Activated CD8-positive, alpha-beta memory T cell treated with anti-CD3 and anti-CD28 coated beads, Interleukin-2, amount 50 U/mL, for 1 hour (primary cell): ENCODE data around the gene ATF7.
"Not testable (repeated sequence)": the region's sequence is repeated elsewhere in the genome, so short reads cannot be mapped to it uniquely, and the experiment has no call there.

Source experiments
- DNase-seq: peaks from one replicate; pipeline ENCODE4 v3.0.0-alpha.2; 2020; ENCODE audit errors: extremely low read depth

ATF7 gene

DNA sequence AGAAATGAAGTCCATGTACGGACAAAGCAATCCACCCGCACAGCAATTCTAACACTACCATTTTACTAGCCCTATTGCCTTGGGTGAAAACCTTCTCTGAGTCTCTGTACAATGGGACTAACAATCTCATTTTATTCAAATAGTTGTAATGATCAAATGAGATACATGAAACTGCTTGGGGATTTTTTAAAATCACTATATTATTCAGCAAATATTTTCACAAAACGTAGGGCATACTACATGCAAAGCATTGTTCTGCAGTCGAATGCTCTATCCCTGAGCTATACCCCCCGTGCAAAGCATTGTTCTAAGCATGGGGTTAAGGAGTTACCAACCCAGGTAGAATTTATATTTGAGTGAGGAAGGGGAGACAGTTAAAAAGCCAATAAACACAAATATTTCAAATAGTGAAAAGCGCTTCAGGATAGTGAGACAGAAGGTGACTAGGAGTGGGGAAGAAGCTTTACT lies 554 bp upstream of the ATF7 start:
- no peak for DNase-seq

DNA sequence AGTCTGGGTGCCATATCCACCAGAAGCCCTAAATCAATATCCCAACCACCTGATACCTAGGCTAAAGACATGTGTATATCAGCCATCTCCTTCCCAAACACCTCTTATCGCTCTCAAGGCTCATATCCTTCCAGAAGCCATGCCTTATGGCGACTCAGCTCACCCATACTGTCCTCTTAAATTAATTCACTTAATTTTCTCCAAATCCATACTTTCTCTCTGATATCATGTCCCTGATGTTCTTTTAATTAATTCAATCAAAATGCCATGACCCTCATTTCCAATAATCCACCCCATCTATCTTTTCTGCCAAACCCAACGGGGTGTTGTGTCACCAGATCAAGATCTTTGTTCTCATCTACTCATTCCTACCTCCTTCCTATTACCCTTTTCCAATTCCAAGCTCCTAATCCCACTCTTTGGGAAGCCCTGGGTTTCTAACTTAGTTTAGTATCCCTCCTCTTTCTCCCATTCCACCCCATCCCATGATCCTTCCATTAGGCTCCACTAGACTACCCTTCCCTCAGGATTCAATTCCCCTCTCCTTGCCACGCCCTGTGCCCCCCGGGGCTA lies 723 bp downstream of the ATF7 start:
- no peak for DNase-seq

DNA sequence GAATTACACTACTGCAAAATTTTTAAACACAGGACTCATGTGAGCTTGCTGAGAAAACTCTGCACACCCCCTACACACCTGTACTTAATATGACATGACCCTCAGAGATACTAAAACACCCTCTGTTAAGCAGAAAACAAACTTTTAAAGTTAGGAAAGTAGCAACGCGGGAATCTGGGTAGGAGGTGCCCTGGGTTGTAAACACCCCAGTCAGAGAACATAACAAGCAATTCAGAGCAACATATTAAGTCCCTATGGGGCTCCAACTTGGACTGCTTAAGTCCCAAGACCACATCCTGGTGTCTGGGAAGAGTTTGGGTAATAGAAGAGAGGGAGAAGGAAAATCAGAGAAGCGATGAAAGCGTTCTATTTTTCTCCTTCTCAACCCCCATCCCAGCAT lies 1.2 kb downstream of the ATF7 start:
- no peak for DNase-seq

DNA sequence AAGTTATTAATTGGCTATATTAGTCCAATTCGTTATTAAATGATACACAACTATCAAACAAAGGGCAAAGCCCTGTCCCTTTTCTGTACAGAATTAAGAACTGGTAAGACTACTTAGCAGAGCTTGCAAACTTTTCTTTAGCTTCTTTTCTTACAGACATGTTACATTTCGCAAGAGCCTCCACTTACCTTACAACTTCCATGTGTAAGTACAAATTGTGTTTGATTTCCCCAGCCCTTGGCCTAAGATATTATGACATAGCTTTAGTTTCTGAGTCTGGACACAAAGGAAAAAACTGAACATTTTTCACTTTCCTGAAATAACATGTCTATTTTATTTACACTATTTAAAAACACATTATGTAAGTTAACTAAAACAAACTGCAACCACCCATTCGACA lies 1.7 kb downstream of the ATF7 start:
- DNase-seq: no peak

DNA sequence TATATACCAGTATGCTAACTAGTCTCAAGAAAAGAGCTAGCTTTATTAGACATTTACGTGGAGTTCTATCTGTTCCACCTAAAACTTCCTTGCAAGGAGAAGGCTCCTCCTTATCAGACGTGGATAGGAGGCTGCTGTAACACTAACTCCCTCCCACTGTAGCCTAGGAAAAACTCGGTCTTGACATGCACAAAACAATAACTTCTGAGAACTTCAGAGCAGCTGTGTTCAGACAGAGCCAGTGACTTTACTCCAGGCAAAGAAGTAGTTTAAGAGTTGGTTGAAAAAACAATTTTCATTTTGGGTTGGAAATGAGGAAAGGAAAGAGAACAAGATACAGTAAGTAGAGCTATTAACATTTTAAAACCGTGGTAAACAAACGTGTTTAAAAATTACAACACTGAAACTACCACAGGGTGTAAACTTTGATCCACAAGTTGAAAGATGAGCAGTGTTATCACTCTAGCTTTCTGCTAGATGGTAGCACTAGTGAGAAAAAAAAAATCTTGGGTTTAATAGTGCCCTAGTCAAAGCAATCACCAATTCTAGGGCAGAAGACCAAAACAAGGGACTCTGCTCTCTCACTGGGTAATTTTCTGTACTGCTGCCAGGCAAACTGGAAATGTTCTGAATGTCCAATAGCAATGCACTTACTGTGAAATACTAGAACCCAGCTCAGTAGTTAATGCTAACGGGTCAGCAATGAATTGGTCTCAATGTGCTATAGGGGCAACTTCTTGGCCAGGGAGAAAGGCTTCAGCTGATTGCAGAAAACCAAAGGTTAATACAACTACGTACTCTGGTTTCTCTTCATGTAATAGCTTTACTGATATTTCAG lies 2.4 kb downstream of the ATF7 start:
- DNase-seq: no peak

DNA sequence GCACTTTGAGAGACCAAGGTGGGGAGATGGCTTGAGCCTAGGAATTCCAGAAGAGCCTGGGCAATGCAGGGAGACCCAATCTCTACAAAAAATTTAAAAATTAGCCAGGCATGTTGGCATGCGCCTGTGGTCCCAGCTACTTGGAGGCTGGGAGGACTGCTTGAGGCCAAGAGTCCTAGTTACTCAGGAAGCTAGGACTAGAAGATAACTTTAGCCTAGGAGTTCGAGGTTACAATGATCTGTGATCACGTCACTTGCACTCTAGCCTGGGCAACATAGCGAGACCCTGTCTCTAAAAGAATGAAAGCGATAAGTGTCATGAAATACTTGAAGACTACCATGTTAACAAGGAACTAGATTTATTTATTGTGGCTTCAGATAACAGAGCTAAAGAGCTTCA lies 3.5 kb downstream of the ATF7 start:
- no peak for DNase-seq

DNA sequence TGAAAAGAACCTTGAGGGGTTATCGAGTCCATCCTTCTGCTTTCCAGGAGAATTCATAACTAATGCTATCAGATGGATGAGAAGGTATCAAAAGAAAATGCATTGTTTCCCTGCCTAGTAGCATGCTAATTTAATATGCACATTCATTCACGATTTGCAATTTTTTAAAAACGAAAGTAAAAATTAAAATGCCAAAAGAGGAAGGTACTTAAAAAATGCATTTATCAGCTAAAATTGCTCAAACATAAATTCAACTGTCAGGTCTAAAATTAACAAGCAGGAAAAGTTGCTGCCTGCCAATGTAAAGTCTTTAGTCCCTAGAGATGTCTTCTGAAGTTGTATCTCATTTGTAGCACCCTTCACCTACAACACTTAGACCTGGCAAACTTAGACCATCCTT lies 7.9 kb downstream of the ATF7 start:
- no peak for DNase-seq

DNA sequence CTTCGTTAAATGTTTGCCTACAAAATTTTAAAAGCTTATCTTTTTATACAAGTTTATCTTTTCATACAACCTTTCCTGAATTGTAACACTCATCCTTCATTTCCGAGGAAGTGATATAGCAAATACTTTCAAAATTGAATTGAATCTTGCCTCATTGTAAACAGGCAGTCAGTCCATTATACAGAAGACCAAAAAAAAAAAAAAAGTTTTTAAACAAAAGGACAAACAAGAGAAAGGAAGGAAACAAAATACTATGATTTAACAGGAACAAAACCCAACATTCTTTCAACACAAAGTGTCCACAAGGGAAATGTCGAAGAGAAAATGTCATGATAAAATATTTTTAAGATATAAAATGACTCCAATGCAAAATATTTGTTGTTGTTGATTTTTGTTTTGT lies 8.5 kb downstream of the ATF7 start:
- DNase-seq: no peak

DNA sequence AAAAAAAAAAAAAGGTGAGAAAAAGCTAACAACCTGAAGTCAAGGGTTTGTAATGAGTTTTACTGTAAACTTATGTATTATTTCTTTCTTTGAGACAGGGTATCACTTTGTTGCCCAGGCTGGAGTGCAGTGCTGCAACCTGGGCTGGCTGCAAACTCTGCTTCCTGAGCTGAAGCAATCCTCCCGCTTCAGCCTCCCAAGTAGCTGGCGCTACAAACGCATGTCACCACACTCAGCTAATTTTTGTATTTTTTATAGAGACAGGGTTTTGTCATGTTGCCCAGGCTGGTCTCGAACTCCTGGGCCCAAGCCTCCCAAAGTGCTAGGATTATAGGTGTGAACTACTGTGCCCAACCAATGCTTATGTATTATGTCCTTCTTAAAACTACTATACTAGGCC lies 9.2 kb downstream of the ATF7 start:
- DNase-seq: no peak

DNA sequence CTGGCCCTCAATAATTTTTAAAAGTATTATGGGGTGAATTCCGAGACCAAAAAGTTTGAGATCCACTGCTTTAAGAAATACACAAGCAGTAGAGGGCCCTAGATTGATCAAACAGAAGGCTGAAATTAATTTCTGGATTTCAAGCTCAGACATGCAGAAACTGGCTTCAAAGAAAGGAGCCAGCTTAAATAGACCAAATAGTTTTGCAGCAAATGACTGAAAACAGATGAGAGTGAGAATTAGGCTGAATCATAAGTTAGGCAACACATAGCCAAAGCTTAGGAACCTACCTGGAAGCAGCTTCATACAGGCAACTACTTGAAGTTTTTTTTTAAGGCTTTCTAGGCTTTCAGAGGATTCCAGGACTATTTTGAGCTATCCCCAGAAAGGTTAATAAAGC lies 12.4 kb downstream of the ATF7 start:
- no peak for DNase-seq

DNA sequence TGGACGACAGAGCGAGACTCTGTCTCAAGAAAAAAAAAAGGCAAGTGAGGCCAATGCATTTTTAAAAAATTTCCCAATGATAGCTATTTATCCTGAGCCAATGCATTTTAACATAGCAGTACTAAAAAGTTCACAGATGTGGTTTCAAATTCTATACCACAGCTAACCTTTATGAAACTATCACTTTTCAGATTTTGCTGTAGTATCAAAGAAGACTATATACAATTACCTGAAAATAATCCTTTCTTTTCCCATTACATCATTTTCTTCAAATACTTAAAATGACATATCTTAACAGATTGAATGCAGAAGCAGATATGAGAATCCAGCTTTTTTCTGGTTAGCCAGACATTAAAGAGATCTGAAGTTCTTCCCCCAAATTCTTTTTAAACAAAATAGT lies 13.2 kb downstream of the ATF7 start:
- no peak for DNase-seq

DNA sequence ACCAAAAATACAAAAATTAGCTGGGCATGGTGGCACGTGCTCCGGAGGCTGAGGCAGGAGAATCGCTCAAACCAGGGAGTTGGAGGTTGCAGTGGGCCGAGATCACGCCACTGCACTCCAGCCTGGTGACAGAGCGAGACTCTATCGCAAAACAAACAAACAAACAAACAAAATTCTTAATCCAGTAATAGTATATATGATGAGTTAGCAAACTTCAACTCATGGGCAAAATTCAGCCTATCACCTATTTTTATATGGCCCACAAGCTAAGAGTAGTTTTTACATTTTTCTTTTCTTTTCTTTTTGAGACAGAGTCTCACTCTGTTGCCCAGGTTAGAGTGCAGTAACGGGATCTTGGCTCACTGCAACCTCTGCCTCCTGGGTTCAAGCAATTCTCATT lies 14.9 kb downstream of the ATF7 start:
- no peak for DNase-seq

DNA sequence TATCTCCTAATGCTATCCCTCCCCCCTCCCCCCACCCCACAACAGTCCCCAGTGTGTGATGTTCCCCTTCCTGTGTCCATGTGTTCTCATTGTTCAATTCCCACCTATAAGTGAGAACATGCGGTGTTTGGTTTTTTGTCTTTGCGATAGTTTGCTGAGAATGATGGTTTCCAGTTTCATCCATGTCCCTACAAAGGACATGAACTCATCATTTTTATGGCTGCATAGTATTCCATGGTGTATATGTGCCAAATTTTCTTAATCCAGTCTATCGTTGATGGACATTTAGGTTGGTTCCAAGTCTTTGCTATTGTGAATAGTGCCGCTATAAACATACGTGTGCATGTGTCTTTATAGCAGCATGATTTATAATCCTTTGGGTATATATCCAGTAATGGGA lies 19.5 kb downstream of the ATF7 start:
- DNase-seq: not testable (repeated sequence)

DNA sequence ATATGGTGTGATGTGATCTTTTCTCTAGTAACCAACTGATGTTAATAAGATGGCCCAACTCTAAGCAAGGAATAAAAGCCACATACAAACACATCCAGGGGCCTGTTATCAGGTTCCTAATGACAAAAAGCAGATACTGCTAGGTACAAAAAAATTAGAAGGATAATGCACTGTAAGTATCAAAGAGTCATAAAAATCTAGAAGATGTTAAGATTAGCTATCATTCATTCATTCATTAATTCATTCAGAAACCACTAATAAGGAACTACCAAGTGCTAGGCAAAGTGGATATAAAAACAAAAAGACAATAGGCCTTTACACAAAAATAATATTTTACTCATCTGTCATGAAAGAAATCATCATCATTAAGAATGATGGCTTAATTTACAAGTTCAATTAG lies 21.6 kb downstream of the ATF7 start:
- DNase-seq: no peak

DNA sequence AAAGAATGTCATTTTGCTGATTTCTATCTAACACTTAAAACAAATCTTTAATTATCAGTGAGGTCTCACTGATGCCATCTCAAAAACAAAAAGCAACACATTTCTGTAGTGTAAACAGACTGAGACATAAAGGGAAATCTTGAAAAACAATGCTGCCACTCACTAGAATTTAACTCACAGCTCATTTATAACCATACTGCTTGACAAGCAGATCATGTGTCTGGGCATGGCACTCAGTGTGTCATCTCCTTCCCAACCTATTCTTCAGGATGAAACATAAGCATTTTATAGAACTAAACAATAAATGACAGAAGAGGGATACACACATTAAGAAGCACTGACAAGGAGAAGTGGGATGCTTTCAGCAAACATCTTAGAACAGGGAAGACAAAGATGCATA lies 22.4 kb downstream of the ATF7 start:
- no peak for DNase-seq

DNA sequence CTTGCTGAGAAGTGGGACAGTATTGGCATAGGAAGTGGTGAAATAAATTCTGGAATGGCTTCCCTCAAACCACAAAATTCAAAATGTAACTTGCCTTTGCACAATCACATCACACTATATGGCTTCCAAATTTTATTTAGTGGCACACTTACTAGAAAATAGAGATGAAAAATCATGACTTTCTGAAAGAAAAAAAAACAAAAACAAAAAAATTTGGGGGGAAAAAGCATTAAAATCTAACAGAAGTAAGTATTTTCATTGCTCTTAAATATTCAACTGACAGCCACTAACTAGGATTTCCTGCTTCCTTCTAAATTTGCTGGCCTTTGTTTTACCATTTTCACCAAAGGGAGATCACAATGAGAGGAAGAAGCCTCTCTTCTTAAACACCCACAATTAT lies 23.0 kb downstream of the ATF7 start:
- no peak for DNase-seq

DNA sequence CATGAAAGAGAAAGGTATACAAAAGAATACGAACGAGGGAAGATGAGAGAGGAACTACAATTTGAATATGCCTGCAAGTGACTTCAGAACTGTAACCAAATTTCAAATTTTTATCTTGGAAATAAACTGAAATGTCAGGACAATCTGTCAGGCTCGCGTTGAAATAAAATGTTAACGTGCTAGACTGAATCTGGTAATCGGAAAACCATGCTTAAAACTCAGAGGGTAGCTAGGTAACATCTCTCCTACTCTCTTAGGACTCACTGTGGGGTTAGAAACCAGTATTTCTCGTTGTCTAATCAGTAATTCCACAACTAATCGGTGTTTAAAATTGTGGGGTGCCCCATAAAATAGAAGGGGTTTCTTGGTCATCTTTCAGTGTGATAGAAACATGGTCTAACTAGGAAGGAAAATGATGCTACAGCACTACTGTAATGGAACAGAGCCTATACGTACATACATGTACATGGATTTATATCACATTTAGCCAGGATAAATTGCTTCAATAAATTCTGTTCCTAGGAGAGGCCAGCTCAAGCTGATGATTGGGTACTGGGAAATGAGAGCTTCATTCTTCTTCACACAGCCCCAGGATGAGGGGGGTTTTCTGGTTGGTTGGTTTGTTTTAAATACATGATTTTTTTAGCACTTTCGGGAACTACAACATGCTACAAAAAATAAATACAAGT lies 23.9 kb downstream of the ATF7 start:
- DNase-seq: no peak

DNA sequence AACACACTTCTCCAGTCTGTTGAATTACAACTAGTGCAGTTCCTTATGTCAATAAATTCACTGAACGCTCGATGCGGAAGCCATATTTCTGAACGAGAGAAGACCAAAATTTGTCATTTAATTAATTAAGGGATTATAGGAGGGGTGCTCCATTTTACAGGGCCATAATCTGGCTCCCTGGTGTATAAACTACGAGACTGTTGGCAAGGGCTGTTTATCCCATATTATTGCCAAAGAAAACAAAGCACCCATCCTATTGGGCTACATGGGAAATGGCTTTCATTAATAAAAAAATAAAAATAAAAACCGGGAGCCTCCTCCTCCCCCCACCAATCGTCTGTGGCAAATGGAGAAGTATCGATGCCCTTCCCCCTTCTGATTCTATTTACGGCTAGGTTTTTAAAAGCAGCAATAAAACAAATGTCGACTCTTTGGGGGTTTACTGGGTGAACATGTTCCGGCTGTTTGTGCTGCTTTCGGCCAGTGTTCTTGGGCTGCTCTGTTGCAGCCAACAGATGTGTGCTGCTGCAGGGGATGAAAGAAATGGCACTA lies 24.8 kb downstream of the ATF7 start:
- no peak for DNase-seq

DNA sequence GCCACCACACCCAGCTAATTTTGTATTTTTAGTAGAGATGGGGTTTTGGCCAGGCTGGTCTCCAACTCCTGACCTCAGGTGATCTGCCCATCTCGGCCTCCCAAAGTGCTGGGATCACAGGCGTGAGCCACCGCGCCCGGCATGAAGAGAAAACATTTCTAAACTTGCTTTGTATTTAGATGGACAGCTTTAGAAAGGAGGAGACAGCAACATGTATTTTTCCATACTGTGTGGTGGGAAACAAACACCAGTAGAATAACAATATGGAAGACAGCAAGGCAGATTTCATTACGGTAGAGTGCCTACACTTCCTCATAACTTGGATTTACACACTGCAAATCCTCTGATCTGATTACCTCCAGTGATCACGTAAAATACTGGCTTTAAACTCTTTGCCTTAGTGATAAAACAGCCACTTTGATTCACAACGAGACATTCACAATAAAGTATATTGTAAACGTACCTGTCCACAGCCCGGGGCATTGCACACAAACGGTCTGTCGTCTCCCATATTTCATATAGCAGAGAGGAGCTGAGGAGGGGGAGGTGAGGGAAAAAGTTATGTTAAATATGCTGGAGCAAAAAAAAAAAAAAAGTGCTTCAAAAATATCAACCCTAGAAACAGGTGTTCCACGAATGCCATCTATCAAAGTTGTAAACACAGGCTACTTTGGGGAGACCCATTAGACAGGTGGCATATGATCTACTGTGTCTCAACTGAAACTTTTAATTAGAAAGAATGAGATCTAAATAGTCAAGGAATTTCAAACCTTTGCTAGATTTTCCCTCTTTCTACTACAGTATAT lies 25.5 kb downstream of the ATF7 start:
- DNase-seq: no peak

DNA sequence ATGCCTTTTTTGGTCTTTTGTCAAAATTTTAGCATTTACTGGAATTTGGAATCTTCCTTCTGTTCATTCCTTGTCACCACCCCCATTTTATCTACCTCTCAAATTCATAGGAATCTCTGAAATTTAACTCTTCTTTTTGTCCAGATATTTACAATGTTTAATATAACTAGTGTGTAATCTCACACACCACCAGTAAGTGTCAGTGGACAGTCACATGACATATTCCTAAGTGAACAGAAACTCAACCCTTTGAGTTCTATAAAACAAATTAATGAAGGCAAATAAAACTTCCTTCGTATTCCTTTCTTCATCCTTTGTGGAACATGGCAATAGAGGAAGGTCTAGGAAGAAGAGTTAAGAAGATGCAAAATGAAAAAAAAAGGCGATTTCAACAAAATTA lies 26.6 kb downstream of the ATF7 start:
- no peak for DNase-seq

DNA sequence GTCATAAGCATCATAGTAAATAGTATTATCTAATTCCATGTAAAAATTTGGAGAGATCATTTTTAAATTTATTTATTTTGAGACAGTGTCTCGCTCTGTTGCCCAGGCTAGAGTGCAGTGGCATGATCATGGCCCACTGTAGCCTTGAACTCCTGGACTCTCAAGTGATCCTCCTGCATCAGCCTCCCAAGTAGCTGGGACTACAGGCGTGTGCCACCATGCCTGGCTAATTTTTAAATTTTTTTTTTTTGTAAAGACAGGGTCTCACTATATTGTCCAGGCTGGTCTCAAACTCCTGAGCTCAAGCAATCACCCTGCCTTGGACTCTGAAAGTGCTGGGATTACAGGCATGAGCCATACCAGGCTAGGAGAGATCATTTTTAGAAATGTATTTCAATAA lies 27.2 kb downstream of the ATF7 start:
- not testable (repeated sequence) for DNase-seq

DNA sequence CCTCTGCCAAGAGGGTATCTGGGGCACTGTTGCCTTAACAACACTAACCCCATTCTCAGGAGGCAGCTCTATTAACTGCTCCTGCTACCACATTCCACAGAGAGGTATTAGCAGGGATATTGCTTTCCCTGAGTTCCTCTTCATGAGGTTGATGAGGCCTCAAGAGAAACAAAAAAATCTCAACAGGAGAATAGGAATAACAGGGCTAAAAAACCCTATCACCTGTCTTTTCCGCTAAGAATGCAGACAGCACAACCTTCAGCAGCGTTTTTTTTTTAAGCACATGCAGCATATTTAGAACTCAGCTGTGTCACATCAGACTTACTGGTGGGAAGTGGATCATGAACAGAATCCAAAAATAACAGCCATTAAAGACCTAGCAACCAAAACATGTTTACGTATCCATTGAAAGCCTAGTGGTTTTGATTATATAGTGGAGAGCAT lies 29.2 kb downstream of the ATF7 start:
- DNase-seq: no peak
